Measurements from ENCODE around the gene RERE.

- no peak for TF ChIP-seq RFX5 (IDR thresholded peaks at IDR 0.05; ENCODE audit: low read length)
- peak in 1 of 2 experiments; percentile 26; a peak in 2 of 4 replicates for TF ChIP-seq EP300 (IDR thresholded peaks at IDR 0.05; ENCODE audit: borderline replicate concordance in 1 of 2, low read depth in 1 of 2, low read length in 1 of 2)
- TF ChIP-seq CTCF (IDR thresholded peaks at IDR 0.05): no peak
- TF ChIP-seq ELF1 (IDR thresholded peaks at IDR 0.05): no peak
- TF ChIP-seq TAF1 (IDR thresholded peaks at IDR 0.05; ENCODE audit: borderline replicate concordance, low read depth, low read length): no peak
- no peak for TF ChIP-seq JUND (IDR thresholded peaks at IDR 0.05)
- TF ChIP-seq CHD2 (IDR thresholded peaks at IDR 0.05; ENCODE audit: low read length, partially characterized antibody): no peak
- no peak for TF ChIP-seq IRF3 (IDR thresholded peaks at IDR 0.05; ENCODE audit: low read depth, low read length)
- peak; percentile 22; the same call in 1 of the 2 replicates for TF ChIP-seq POLR2AphosphoS5 (IDR thresholded peaks at IDR 0.05; ENCODE audit: low read depth, low read length)
- TF ChIP-seq REST (IDR thresholded peaks at IDR 0.05; ENCODE audit: low read depth, low read length): no peak
- TF ChIP-seq NFIC (IDR thresholded peaks at IDR 0.05; ENCODE audit: borderline replicate concordance): peak; percentile 18; the same call in 1 of the 2 replicates
- no peak for TF ChIP-seq MAX (IDR thresholded peaks at IDR 0.05; ENCODE audit: low read depth)
Observed at GRCh38 chr1:8477166-8477982, 340.1 kb downstream of the RERE start.

All from SK-N-SH (cell line).